ENCODE results near the gene SCG2. TPM values are rescaled to one million over a fixed set of nuclear protein-coding genes. Genes with fewer than 3 reads are reported as not detected.
A peak's percentile ranks its signal among the peaks of the same experiment; 100 is the strongest.

Gene SCG2
- total and polyA plus RNA-seq, 2 of the 4 experiments (the other 2 are of a cell fraction) = 0.36 to 0.46 TPM

DNA sequence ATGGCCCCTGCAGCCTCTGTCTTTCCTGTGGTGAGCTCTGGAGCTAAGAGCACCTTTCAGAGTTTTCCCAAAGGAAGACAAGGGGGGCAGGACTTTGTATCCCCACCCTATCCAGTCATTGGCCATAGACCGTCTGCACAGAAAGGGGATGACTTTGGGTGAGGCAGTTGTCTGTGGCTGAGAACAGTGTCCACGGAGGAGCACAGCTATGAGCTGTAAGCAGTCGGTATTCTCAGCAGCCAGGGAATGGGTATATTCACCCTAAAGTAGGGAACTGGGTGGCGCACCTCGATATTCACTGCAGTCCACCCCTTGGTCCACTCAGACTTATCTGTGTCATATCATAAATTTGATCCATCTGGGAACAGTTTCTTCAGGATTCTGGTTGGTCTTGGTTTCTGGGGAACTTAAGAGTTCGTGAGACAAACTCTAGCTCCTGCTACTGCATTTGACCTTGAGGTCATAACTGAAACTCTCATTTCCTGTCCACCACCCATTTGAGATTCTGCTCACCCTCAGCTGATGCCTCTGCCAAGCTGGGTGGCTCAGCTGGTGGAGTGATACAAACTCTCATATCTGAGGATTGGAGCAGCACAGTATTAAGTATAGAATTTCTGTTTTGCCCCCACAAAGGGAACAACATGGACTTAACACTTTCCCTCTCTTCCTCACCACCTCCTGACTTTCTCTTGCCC is 45.2 kb upstream of the SCG2 start:
- peak; percentile 24 for DNase-seq
- H3K14ac ChIP-seq (replicated peaks; ENCODE audit: low read depth, low read length) = no peak overlapping the region
- H3K4ac ChIP-seq (ENCODE audit: low read depth, low read length) = no peak overlapping the region
- H2BK120ac ChIP-seq (ENCODE audit: low read depth, low read length) = no peak overlapping the region
- H3K9me3 ChIP-seq (ENCODE audit: control insufficient read depth, insufficient read depth, low read length) = no peaks in the 10 kb centered on the region
- in situ Hi-C loops (cut with MboI; ENCODE audit: low sequenced_read_pairs) (no loop called here), dilution Hi-C loops (cut with HindIII; ENCODE audit: low sequenced_read_pairs, unreplicated experiment) (no loop called here), intact Hi-C loops (cut with micrococcal nuclease) (no loop called here)
- no peak overlapping the region for H2AK5ac ChIP-seq (ENCODE audit: low read depth, low read length)
- no peak for TF ChIP-seq POLR2A (IDR thresholded peaks at IDR 0.05; ENCODE audit: low read depth, low read length)
- no peak for TF ChIP-seq MXI1 (IDR thresholded peaks at IDR 0.05; ENCODE audit: borderline replicate concordance, low read depth, low read length)
- TF ChIP-seq FOS (IDR thresholded peaks at IDR 0.05; ENCODE audit: low read depth, low read length) = no peak
- BruUV-seq (replicated peaks) = no TSS peak
- no peak for ATAC-seq (ENCODE audit: low read depth)
- CTCF ChIA-PET = no interaction called here
- H2BK20ac ChIP-seq (ENCODE audit: low read depth, low read length) = no peak overlapping the region
- no peaks in the 10 kb centered on the region for H3K9me1 ChIP-seq (ENCODE audit: insufficient read depth, low read length)
- no peak overlapping the region for H4K5ac ChIP-seq (ENCODE audit: low read depth, low read length)
- H3K4me2 ChIP-seq (ENCODE audit: low read depth, low read length) = no peak overlapping the region
- no peak overlapping the region for H2AK9ac ChIP-seq (replicated peaks; ENCODE audit: low read depth, low read length, poor library complexity)
- POLR2A ChIA-PET (ENCODE audit: unreplicated experiment) = no interaction called here
- H3K27ac ChIP-seq (ENCODE audit: insufficient read depth, low read length) = no peak overlapping the region
- no peak overlapping the region for H3K9ac ChIP-seq (ENCODE audit: low read depth, low read length)
- no peak overlapping the region for H3K23ac ChIP-seq (ENCODE audit: low read depth, low read length)
- no peak overlapping the region for H4K91ac ChIP-seq (ENCODE audit: insufficient read depth, low read depth, low read length)
- no peak overlapping the region for H2BK15ac ChIP-seq (ENCODE audit: low read depth, low read length)
- peaks cover 2% of the 10 kb centered on the region for H3K4me1 ChIP-seq (ENCODE audit: control insufficient read depth, insufficient read depth, low read length)
- H2BK5ac ChIP-seq (ENCODE audit: low read depth, low read length, poor library complexity, severe bottlenecking) = no peak overlapping the region
- H4K8ac ChIP-seq (ENCODE audit: low read depth in 2 of 2, low read length in 2 of 2) = no peak overlapping the region
- WGBS, 2 experiments (ENCODE audit: extremely low coverage in 2 of 2, insufficient read length in 1 of 2) = 92% methylated on average over 2 of the region's 6 CpGs; no CpG with 5 or more reads in 1 of the 2 experiments
- no peak overlapping the region for H2AFZ ChIP-seq (replicated peaks; ENCODE audit: low read length, poor library complexity)
- no peak overlapping the region for H3K56ac ChIP-seq (ENCODE audit: extremely low read depth, insufficient read depth, low read length)
- no peaks in the 10 kb centered on the region for H3K27me3 ChIP-seq (ENCODE audit: control insufficient read depth, insufficient read depth, low read length)
- no peaks in the 10 kb centered on the region for H3K79me1 ChIP-seq (ENCODE audit: low read depth in 1 of 2, low read length in 2 of 2)
- H3K4me3 ChIP-seq (ENCODE audit: insufficient read depth, low read depth, low read length) = no peak overlapping the region
- no peak overlapping the region for H3K18ac ChIP-seq (ENCODE audit: low read depth, low read length)
- H3K36me3 ChIP-seq (ENCODE audit: control insufficient read depth, insufficient read depth, low read length) = no peaks in the 10 kb centered on the region
- H4K20me1 ChIP-seq (ENCODE audit: insufficient read depth, low read length) = no peaks in the 10 kb centered on the region

Data from IMR-90 (cell line).